ENCODE results near the gene CCDC89. TPM values are rescaled to one million over a fixed set of nuclear protein-coding genes. Genes with fewer than 3 reads are reported as not detected.

The CCDC89 gene
- total and polyA plus RNA-seq, 10 of the 15 experiments (the other 5 are each of a cell fraction or from before 2014, with no cell fraction given): 0.11 to 0.15 TPM; not detected in 8

- no peak for TF ChIP-seq IRF3 (IDR thresholded peaks at IDR 0.05)
- peak; percentile 33 for TF ChIP-seq KLF5 (IDR thresholded peaks at IDR 0.05; ENCODE audit: partially characterized antibody)
- no peak for TF ChIP-seq JUNB (IDR thresholded peaks at IDR 0.05)
- TF ChIP-seq E2F8 (IDR thresholded peaks at IDR 0.05; ENCODE audit: low read depth, partially characterized antibody): peak; percentile 72
- no peak for TF ChIP-seq NFYA (IDR thresholded peaks at IDR 0.05; ENCODE audit: borderline replicate concordance, low read depth, low read length)
- no peak for TF ChIP-seq REST (IDR thresholded peaks at IDR 0.05; ENCODE audit: low read depth, low read length)
- peak; percentile 91 for TF ChIP-seq ATF2 (IDR thresholded peaks at IDR 0.05; ENCODE audit: low read length)
- peak; percentile 20; the same call in 1 of the 2 replicates for TF ChIP-seq FOXM1 (IDR thresholded peaks at IDR 0.05; ENCODE audit: low read depth, low read length)
- TF ChIP-seq POLR2A (IDR thresholded peaks at IDR 0.05; ENCODE audit: low read depth, low read length): peak; percentile 94
- TF ChIP-seq YY1 (IDR thresholded peaks at IDR 0.05; ENCODE audit: low read depth, low read length): 0 out of 2 replicates have a peak, but pooled peaks have one; percentile 22
- no peak for TF ChIP-seq ZNF384 (IDR thresholded peaks at IDR 0.05; ENCODE audit: borderline replicate concordance, low read depth, low read length)
- peak; percentile 97 for TF ChIP-seq ATF7 (IDR thresholded peaks at IDR 0.05; ENCODE audit: low read depth)
- peak; percentile 82; the same call in 1 of the 2 replicates for TF ChIP-seq PML (IDR thresholded peaks at IDR 0.05; ENCODE audit: low read length)
- peak; percentile 77 for TF ChIP-seq ZNF687 (IDR thresholded peaks at IDR 0.05)
Measured at GRCh38 chr11:85664615-85665481, 21.1 kb downstream of the CCDC89 start, which contains the start of gene CREBZF (continued).

Data from GM12878 (cell line).